Measurements from ENCODE around the gene CPEB3.
A peak's percentile ranks its signal among the peaks of the same experiment; 100 is the strongest.
"Not testable (repeated sequence)": the region's sequence is repeated elsewhere in the genome, so short reads cannot be mapped to it uniquely, and the experiment has no call there.

The CPEB3 gene

DNA sequence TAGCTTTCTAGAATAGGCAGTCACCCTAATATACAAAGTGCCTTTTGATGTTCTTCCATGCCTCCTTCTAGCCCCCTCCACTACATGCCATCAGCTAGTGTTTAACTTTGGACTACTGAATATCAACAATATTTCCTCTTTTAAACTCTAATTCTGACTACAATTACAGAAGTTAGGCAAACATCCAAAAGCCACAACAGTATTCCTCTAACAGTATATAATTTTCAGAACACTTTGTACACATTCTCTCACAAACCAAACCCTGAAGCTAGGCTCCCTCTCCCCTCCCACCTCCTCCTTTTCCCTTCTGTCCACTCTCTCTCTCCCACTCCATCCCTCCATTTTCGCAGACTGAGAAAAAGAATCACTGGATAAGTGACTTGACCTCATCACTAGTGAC is 59.7 kb downstream of the CPEB3 start:
- no peak overlapping the region for H3K27ac ChIP-seq
- no peak for TF ChIP-seq ZFX (IDR thresholded peaks at IDR 0.05)
- TF ChIP-seq, protein P1, sequence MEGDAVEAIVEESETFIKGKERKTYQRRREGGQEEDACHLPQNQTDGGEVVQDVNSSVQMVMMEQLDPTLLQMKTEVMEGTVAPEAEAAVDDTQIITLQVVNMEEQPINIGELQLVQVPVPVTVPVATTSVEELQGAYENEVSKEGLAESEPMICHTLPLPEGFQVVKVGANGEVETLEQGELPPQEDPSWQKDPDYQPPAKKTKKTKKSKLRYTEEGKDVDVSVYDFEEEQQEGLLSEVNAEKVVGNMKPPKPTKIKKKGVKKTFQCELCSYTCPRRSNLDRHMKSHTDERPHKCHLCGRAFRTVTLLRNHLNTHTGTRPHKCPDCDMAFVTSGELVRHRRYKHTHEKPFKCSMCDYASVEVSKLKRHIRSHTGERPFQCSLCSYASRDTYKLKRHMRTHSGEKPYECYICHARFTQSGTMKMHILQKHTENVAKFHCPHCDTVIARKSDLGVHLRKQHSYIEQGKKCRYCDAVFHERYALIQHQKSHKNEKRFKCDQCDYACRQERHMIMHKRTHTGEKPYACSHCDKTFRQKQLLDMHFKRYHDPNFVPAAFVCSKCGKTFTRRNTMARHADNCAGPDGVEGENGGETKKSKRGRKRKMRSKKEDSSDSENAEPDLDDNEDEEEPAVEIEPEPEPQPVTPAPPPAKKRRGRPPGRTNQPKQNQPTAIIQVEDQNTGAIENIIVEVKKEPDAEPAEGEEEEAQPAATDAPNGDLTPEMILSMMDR (conservative IDR thresholded peaks at IDR 0.05) = no peak

DNA sequence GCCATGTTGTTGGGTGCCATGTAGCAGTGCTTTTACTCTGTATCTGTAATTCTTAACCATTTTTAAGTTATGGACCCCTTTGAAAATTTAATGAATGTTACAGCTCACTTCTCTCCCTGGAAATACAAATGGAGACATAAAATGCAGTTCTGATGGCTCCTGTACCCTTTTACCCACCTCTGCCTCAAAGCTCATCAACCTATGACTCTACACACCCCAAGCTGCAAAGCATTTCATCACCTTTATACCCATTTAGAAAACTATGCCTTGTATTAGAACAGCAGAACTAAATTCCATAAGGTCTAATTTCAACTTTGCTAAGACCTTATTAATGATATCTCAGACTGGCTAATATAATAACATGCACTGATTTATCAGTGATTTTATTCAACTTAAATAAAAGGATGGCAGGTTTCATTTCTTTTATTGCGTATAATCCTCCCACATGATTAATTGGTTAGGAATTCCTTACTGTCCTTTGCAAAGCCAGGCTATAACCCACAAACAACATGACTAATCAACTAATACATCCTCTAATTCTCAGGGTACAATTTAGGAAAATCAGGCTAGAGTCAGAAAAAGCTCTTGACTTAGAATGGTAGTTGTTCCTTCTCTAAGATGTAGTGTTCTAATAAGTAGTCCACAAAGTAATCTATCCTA is 68.1 kb downstream of the CPEB3 start:
- TF ChIP-seq ZFX (IDR thresholded peaks at IDR 0.05) = no peak
- TF ChIP-seq, protein P1 (conservative IDR thresholded peaks at IDR 0.05) = no peak
- no peak overlapping the region for H3K27ac ChIP-seq

DNA sequence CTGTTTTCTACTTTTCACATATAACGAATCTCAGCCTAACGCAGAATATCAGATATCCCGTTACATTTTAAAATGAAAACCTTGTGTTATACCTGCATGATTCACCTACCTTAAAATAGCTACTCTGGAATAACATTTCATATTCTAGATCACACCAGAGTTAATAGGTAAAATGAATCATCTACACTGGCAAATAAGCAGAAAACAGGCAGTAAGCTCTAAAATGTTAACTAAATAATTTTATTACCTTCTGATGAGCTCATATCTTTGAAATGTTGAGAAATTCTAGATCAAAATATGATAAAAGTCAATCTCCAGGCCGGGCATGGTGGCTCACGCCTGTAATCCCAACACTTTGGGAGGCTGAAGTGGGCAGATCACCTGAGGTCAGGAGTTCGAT is 71.3 kb downstream of the CPEB3 start:
- no peak overlapping the region for H3K27ac ChIP-seq
- no peak for TF ChIP-seq ZFX (IDR thresholded peaks at IDR 0.05)
- TF ChIP-seq, protein P1 (conservative IDR thresholded peaks at IDR 0.05) = no peak

DNA sequence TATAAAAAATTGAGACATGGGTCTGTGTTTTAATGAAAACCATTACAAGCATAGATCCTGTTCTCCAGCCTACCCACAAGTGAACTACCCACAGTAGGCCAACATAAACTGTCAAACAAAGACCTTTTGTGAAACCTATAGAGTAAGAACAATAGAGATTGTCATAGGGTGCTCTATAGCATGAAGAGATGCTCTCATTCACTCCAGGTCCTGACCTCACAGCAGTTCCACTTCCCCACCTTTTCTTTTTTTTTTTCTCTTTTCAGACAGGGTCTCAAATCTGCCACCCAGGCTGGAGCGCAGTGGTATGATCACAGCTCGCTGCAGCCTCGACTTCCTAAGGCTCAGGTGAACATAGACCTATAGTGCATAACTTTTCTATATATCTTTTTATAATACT is 72.3 kb downstream of the CPEB3 start:
- no peak overlapping the region for H3K27ac ChIP-seq
- no peak for TF ChIP-seq ZFX (IDR thresholded peaks at IDR 0.05)
- TF ChIP-seq, protein P1 (conservative IDR thresholded peaks at IDR 0.05) = no peak

DNA sequence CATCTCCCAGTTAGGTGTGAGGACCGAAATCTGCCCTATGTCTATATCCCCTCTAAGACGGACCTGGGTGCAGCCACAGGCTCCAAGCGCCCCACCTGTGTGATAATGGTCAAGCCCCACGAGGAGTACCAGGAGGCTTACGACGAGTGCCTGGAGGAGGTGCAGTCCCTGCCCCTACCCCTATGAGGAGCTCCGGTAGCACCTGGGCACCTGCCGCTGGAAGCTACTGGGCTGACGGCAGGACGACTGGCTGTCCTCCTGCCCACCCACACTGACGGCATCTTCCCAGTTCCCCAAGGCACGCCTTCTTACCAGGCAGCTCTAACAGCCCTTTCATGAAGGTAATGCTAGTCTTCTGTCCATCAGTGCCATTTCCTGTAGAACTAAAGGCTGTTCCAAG is 74.3 kb downstream of the CPEB3 start:
- not testable (repeated sequence) for H3K27ac ChIP-seq

DNA sequence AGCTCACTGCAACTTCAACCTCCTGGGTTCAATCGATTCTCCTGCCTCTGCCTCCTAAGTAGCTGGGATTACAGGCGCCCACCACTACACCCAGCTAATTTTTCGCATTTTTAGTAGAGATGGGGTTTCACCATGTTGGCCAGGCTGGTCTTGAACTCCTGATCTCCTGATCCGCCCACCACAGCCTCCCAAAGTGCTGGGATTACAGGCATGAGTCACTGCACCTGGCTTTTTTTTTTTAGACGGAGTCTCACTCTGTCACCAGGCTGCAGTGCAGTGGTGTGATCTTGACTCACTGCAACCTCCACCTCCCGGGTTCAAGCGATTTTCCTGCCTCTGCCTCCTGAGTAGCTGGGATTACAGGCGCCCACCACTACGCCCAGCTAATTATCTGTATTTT is 75.7 kb downstream of the CPEB3 start:
- H3K27ac ChIP-seq = not testable (repeated sequence)

DNA sequence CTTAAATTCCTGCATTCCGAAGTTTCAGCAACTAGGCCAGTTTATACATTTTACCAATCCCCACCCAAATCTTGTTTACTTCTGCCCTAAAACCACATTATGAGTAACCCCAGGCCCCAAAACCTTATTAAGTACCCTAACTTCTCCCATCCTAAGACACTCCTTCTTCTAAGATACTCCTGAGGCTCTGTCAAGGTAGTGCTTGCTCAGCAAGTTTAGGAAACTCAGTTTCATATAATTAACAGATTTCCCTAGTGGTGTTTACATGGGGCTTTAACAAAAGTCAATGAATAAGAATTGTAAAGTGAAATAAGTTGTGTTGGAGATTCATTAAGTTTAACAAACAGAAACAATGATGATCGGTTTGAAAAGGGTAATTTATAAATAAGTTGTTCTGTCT is 77.8 kb downstream of the CPEB3 start:
- no peak for TF ChIP-seq ZFX (IDR thresholded peaks at IDR 0.05)
- TF ChIP-seq, protein P1 (conservative IDR thresholded peaks at IDR 0.05) = no peak

DNA sequence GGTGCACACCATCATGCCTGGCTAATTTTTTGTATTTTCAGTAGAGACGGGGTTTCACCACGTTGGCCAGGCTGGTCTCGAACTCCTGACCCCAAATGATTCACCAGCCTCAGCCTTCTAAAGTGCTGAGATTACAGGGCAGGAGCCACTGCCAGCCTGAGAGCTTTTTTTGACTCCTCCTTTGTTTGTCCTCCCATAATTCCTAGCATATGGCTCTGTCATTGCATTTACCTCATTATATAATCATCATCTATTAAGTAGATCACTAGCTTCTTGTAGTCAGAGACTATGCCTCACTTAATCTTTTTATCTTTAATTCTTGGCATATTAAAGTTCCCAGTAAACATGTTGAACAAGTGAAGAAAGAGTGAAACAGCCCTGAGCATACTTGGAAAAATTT is 82.1 kb downstream of the CPEB3 start:
- TF ChIP-seq, protein P1 (conservative IDR thresholded peaks at IDR 0.05) = no peak
- TF ChIP-seq ZFX (IDR thresholded peaks at IDR 0.05) = no peak
- H3K27ac ChIP-seq = peak overlapping the region; percentile 29; the same call in 1 of the 2 replicates

More for the DNA sequence above, 77.8 kb downstream of the CPEB3 start:
- H3K27ac ChIP-seq = no peak overlapping the region
